GM12878 (cell line): ENCODE results near the gene CNTNAP5.

Experiments
- ATF7 ChIP-seq: fragments of 450-650 bp; IDR thresholded peaks from 2 replicates; pipeline ENCODE4 v1.6.1; 2016; ENCODE audit warnings: low read depth, mild to moderate bottlenecking
- CBFB ChIP-seq: IDR thresholded peaks from 2 replicates; pipeline ENCODE4 v1.6.1; 2016; ENCODE audit warnings: antibody characterized with exemption, low read depth
- EP300 ChIP-seq, 2 experiments: fragments of 150-350 bp in 1 of 2; IDR thresholded peaks; 2 replicates each; pipeline ENCODE4 v1.6.1; 2011 to 2012; ENCODE audit warnings: low read depth in 2 of 2, low read length in 2 of 2, borderline replicate concordance in 1 of 2, improper control_type of control experiment in 1 of 2, inconsistent platforms in 1 of 2; ENCODE audit not compliant: control insufficient read depth in 1 of 2
- MTA2 ChIP-seq: fragments of 450-650 bp; IDR thresholded peaks from 2 replicates; pipeline ENCODE4 v1.6.1; 2016; ENCODE audit warnings: low read depth, mild to moderate bottlenecking, moderate library complexity
- PAX5 ChIP-seq: IDR thresholded peaks from 2 replicates; pipeline ENCODE4 v1.6.1; 2011; ENCODE audit warnings: low read depth, low read length, borderline replicate concordance
- POLR2A ChIP-seq: IDR thresholded peaks from 2 replicates; pipeline ENCODE4 v1.6.1; 2011; ENCODE audit warnings: low read depth, mild to moderate bottlenecking, low read length
- TAF1 ChIP-seq: IDR thresholded peaks from 2 replicates; pipeline ENCODE4 v1.6.1; 2011; ENCODE audit warnings: mild to moderate bottlenecking, low read depth, low read length, borderline replicate concordance
- TCF12 ChIP-seq: IDR thresholded peaks from 2 replicates; pipeline ENCODE4 v1.6.1; 2011; ENCODE audit warnings: low read depth, mild to moderate bottlenecking, low read length
- TF ChIP-seq, protein P1 (sequence below), 3 experiments: IDR thresholded peaks in 2 of 3; conservative IDR thresholded peaks in 1 of 3; 2 replicates each; pipeline ENCODE4 v1.5.1; 2011; ENCODE audit warnings: low read depth in 3 of 3, low read length in 3 of 3, mild to moderate bottlenecking in 3 of 3, control low read depth in 2 of 3, moderate library complexity in 2 of 3, inconsistent platforms in 1 of 3, mixed read lengths in 1 of 3; ENCODE audit not compliant: control insufficient read depth in 2 of 3, insufficient read depth in 1 of 3; ENCODE audit errors: extremely low read depth in 1 of 3
- TF ChIP-seq, protein P2 (sequence below): fragments of 450-650 bp; IDR thresholded peaks from 2 replicates; pipeline ENCODE4 v1.6.1; 2016; ENCODE audit warnings: mild to moderate bottlenecking, moderate library complexity, borderline replicate concordance

DNA sequence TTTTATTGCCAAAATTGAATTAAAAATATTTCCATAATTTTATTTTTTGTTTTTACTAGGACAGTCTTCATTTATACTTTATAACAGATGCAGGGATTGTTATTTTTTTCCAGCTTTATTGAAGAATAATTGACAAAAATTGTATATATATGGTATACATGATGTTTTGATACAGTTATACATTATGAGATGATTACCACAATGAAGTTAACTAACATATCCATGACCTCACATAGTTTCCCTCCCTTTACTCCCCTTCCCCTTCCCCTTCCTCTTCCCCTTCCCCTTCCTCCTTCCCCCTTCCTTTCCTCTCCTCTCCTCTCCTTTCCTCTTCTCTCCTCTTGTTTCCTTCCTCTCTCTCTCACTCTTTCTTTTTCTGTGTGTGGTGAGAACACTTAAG lies 700.1 kb downstream of the CNTNAP5 start:
- TF ChIP-seq ATF7 (no peak), EP300 (IDR thresholded peaks at IDR 0.05; ENCODE audit: borderline replicate concordance in 1 of 2, control insufficient read depth in 1 of 2, low read depth in 2 of 2, low read length in 2 of 2) (no peak), PAX5 (no peak), MTA2 (no peak), TAF1 (no peak), CBFB (no peak), POLR2A (no peak), TCF12 (no peak)
- TF ChIP-seq, protein P1, sequence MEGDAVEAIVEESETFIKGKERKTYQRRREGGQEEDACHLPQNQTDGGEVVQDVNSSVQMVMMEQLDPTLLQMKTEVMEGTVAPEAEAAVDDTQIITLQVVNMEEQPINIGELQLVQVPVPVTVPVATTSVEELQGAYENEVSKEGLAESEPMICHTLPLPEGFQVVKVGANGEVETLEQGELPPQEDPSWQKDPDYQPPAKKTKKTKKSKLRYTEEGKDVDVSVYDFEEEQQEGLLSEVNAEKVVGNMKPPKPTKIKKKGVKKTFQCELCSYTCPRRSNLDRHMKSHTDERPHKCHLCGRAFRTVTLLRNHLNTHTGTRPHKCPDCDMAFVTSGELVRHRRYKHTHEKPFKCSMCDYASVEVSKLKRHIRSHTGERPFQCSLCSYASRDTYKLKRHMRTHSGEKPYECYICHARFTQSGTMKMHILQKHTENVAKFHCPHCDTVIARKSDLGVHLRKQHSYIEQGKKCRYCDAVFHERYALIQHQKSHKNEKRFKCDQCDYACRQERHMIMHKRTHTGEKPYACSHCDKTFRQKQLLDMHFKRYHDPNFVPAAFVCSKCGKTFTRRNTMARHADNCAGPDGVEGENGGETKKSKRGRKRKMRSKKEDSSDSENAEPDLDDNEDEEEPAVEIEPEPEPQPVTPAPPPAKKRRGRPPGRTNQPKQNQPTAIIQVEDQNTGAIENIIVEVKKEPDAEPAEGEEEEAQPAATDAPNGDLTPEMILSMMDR (IDR thresholded peaks at IDR 0.05 in 2 of 3, conservative IDR thresholded peaks at IDR 0.05 in 1 of 3; ENCODE audit: control insufficient read depth in 2 of 3, extremely low read depth in 1 of 3, insufficient read depth in 1 of 3, low read depth in 3 of 3, low read length in 3 of 3): no peak
- TF ChIP-seq, protein P2, sequence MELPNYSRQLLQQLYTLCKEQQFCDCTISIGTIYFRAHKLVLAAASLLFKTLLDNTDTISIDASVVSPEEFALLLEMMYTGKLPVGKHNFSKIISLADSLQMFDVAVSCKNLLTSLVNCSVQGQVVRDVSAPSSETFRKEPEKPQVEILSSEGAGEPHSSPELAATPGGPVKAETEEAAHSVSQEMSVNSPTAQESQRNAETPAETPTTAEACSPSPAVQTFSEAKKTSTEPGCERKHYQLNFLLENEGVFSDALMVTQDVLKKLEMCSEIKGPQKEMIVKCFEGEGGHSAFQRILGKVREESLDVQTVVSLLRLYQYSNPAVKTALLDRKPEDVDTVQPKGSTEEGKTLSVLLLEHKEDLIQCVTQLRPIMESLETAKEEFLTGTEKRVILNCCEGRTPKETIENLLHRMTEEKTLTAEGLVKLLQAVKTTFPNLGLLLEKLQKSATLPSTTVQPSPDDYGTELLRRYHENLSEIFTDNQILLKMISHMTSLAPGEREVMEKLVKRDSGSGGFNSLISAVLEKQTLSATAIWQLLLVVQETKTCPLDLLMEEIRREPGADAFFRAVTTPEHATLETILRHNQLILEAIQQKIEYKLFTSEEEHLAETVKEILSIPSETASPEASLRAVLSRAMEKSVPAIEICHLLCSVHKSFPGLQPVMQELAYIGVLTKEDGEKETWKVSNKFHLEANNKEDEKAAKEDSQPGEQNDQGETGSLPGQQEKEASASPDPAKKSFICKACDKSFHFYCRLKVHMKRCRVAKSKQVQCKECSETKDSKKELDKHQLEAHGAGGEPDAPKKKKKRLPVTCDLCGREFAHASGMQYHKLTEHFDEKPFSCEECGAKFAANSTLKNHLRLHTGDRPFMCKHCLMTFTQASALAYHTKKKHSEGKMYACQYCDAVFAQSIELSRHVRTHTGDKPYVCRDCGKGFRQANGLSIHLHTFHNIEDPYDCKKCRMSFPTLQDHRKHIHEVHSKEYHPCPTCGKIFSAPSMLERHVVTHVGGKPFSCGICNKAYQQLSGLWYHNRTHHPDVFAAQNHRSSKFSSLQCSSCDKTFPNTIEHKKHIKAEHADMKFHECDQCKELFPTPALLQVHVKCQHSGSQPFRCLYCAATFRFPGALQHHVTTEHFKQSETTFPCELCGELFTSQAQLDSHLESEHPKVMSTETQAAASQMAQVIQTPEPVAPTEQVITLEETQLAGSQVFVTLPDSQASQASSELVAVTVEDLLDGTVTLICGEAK: no peak
